Peyer's patch (tissue), 4 donors: Measurements from ENCODE around the gene SMARCC2.

Experiments
- CTCF ChIP-seq, 6 experiments: fragments of 450-650 bp in 4 of 6; fragments of 200-600 bp in 2 of 6; sonication (generic) in 1 of 6; IDR thresholded peaks; one replicate each; pipeline ENCODE4 v1.5.1; 2017 to 2019; ENCODE audit warnings: antibody characterized with exemption in 6 of 6, mild to moderate bottlenecking in 3 of 6, moderate library complexity in 1 of 6
- POLR2A ChIP-seq, 2 donors: fragments of 450-650 bp; IDR thresholded peaks; one replicate each; pipeline ENCODE4 v1.5.1; 2017; ENCODE audit warnings: antibody characterized with exemption in 2 of 2, mild to moderate bottlenecking in 2 of 2, moderate library complexity in 2 of 2

- TF ChIP-seq CTCF (IDR thresholded peaks at IDR 0.05), result no peak
- no peak for TF ChIP-seq POLR2A (IDR thresholded peaks at IDR 0.05)
Measured at GRCh38 chr12:56159482-56160192, 29.6 kb downstream of the SMARCC2 start.
